Suppressor macrophage treated with lipopolysaccharide for 4 hours (primary cell): ENCODE measurements around the gene CLEC11A.
A peak's percentile ranks its signal among the peaks of the same experiment; 100 is the strongest.

Source experiments
- DNase-seq: peaks from one replicate; pipeline ENCODE4 v3.0.0-alpha.2; 2020

CLEC11A gene, protein sequence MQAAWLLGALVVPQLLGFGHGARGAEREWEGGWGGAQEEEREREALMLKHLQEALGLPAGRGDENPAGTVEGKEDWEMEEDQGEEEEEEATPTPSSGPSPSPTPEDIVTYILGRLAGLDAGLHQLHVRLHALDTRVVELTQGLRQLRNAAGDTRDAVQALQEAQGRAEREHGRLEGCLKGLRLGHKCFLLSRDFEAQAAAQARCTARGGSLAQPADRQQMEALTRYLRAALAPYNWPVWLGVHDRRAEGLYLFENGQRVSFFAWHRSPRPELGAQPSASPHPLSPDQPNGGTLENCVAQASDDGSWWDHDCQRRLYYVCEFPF

DNA sequence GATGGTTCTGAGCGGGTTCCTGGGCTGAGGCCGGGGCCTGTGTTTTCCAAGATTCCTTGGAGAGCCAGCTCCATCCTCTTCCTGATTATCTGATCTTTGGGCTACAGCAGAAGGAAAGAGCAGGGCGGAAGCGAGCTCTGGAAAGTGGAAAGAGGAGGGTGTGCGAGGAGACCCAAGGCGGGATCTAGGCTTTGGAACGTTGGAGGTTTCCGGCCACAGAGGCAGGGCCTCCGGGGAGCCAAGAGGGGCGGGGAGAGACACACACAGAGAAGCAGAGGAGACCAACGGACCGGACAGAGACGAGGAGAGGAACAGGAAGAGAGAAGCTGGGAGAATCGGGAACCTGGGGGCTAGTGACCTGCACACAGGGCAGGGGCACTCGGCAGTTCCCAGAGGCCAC is at the start of gene CLEC11A:
TSS of gene CLEC11A (plus strand) at position 296 of the 400 bp plus-strand sequence. CDS start 162 bp downstream, outside the sequence.
- DNase-seq: peak; percentile 29

DNA sequence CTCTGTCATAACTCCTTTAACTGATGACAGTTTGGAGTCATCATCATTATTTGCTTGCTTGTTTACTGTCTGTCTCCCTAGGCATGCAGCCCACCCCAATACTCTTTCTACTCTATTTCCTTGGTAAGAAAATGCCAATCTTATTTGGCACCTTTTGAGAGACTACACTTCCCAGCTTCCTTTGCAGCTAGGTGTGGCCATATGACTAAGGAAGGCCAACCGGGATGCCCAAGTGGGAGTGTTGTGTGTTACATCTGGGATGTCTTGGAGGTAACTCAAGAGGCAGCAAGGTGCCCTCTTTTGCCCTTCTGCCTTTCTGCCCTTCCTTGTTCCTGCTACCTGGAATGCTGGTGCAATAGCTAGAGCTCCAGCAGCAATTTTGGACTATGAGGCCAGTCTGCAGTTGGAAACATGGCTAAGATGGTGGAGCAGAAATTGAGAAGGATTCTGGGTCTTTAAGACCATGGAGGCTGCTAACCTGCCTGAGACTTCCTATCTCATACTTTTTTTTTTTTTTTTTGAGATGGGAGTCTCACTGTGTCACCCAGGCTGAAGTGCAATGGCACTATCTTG is 46.5 kb upstream of the CLEC11A start:
- no peak for DNase-seq

DNA sequence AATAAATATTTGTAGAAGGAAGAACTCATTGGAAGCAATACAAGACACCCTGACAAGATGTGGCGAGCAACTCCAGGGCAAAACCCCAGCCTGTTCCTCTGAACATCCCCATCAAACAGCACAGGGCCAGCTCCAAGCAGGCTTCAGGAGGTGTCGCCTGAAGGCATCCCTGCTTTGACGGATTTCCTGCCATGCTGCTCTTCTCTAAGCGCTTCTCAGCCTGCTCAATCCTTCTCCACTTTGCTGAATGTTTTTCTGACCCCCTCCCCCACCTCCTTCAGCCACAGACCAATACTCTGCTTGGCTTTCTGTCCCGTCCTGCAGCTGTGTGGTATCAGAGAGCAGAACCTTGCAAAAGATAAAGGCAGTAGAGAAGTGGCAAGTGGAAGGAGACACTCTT is 45.5 kb upstream of the CLEC11A start:
- DNase-seq: no peak

DNA sequence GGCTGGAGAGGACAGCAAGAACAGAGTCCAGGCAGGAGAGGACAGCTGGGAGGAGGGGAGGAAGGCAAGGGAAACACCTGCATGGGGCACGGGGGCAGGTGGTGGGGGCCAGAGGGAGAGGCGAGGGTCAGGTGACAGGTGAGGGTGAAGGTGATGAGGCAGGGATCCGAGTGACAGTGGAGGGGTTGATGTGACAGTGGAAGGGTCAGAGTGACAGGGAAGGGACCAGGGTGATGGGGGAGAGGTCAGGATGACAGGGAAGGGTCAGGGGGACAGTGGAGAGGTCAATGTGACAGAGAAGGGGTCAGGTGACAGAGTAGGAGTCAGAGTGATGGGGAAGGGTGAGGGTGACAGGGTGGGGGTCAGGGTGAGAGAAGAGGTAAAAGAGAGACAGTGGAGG is 44.8 kb upstream of the CLEC11A start:
- DNase-seq: no peak

DNA sequence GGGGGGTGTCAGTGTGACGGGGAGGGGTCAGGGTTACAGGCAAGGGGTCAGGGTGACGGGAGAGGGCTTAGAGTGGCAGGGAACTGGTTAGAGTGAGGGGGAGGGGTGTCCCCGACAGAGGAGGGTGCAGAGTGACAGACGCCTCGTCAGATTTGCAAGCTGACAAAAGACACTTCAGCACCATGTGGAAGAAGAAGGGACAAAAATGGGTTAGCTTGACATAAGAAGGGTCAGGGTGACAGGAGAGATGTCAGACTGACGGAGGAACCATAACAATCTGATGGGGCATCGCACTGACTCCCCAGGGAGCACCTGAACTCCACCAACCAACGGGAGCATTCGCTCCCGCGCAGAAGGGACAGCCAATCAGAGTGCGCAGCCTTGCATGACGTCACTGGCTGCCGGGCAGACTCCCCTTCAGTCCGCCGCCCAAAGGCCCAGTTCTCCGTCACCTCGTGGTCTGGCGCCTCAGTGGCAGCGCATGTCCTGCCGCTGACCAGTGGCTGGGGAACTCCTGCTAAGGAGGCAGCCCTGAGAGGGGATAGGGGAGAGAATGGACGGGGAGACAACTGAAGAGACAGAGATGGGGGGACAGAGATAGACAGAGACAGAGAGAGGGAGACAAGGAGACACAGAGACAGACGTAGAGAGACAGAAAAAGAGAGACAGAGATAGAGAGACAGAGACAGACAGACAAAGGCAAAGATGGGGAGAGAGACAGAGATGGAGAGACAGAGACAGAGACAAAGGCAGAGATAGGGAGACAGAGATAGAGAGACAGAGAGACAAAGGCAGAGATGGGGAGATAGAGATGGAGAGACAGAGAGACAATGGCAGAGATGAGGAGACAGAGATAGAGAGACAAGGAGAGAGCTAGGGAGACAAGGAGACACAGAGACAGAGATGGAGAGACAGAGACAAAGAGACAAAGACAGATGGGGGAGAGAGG is 43.7 kb upstream of the CLEC11A start:
- DNase-seq: peak; percentile 80

DNA sequence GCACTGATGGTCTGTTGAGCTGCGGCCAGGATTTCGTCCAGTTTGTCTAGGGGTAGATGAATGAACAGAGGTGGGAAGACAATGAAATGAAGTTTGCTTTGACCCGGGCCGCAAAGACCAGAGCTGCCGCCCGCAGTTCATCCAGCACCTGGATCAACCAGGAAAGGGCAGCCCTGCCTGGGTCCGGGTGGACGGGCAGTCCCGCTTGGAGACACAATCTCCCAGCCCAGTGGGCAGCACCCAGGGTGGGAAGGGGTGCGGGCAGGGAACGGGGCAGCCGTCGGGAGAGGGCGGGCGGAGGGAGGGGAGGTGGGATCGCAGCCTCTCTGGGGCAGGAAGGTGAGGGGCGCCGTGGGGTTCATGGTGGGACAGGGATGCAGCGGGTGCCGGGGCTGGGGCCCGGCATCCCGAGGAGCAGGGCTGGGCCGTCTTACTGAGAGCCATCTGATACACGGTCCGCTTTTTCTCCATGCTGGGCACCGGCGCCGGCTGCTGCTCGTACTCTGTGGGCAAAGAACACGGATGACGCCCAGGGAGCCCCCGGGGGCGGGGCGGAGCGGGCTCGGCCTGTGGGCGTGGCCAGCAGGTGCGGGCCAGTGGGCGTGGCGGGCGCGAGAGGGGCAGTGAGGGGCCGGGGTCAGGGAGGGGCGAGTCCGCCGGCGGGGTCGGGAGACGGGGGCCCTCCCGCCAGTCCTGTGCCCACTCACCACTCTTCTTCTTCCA is 36.7 kb upstream of the CLEC11A start:
- DNase-seq: no peak

DNA sequence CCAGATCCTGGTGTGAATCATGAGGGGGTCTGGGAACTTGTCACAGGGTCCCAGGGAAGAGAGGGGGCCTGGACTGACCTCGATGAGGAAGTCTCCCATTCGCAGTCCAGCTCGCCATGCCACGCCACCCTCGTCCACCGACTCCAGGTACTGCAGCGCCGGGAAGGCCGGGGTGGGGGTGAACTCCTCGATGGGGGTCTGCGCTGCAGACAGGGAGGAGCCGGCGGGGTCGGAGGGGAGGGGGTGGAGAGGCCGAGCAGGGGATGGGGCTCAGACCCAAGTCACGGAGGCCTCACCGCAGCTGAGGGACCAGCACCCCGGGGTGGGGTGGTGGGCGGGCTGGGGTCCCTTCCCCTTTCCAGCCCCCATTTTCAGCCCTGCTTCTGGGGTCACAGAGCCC is 34.4 kb upstream of the CLEC11A start:
- no peak for DNase-seq

DNA sequence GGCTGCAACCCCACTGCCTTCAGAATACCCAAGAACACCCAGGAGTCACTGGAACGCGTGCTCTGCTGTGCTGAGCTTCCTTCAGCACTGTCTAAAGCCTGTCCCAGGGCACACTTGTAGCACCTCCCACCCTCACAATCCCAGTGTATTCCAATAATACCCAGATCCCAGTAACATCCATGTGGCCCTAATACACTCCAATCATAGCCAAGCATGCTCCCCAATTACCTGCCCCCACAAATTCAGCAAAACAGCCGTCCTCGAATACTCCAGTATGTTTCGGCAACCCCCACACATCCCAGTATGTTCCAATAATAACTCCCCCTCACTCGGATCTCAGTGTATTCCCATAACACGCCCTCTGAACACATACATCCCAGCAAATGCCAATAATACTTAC is 32.7 kb upstream of the CLEC11A start:
- DNase-seq: no peak

DNA sequence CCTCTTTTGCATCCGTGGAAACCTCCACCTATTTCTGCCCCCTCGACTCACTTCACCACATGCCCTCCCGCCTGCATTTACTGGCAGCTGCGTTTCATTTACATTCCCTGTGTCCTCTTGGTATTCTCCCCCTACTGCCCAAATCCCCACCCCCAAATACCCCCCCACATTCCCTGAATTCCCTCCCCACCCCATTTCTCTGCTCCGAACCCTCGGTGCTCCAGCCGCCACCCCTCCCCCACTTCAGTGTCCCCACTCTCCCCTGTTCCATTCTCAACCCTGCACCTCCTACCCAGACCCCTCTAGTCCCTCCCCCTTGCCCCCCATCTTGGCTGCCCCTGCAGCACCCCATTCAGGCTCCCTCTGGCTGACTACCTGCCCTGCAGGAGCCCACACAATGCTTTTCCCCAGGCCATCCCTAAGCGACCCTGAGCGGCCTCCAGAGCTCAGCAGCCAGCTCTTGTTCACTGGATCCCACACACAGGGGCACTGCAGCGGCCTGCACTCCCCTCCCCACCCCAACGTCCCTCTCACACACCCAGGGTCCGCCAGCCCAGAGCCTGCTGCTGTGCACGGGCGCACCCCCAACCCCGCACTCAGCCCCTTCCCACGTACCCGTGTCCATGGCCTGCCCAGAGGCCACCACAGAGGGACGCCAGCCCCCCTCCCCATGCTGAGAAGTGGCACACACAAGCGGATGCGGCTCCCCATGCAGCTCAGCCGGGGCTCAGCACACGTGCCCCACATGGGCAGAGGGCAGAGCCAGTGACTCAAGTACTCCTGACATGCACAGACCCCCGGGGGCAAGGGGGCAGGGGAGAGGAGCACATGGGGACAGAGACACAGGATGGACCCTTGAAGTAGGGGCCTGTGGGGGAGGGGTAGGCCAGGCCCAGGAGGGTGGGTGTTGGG is 29.8 kb upstream of the CLEC11A start:
- DNase-seq: no peak

DNA sequence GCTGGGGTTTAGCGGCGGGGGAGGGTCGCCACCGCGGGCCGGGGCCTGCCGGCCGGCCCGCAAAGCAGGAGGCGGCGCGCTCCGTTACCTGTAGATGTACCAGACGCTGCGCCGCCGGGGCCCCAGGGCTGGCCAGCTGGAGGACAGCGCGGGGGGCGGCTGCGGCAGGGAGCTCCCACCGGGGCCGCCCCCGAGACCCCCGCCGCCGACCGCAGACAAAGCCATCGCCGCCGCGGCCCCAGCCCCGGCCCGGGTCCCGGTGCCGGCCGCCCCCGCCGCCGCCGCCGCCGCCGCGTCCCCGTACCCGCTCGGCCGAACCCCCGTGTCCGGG is 28.4 kb upstream of the CLEC11A start:
- DNase-seq: no peak

DNA sequence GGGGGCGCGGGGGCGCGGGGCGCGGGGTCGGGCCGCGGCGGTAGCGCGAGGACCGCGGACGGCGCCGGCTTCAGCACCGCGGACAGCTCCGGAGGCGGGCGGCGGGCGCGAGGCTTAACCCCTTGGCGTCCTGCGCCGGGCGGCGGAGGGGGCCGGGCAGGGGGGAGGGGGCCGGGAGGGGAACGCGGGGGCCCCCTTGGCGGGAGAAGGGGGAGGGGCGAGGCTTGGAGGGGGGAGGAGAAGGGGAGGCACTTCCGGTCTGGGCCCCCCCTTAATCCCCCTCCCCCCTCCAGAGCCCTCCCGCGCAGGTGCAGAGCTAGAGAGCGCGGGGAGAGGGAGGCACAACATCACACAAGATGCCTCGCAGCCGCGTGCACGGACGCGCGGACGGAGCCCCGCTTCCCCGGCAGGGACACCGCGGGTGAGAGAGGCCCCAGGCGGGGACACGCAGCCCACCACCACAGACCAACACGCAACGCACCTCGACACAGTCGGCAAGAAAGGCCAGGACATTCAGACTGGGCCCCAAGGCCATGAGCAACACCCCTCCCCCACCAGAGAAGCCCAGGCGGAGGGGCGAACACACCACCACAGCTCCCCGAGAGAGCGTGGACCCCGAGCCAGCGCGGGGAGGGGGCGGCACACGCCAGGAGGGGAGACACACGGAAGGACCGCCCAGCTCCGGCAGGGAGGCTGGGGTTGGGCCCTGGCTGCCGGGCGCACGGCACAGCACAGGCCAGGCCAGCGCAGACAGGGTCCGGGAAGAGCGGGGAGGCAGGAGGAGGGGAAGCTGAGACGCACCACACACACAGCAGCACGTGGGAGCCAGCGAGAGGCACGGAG is 27.7 kb upstream of the CLEC11A start:
- DNase-seq: peak; percentile 16

DNA sequence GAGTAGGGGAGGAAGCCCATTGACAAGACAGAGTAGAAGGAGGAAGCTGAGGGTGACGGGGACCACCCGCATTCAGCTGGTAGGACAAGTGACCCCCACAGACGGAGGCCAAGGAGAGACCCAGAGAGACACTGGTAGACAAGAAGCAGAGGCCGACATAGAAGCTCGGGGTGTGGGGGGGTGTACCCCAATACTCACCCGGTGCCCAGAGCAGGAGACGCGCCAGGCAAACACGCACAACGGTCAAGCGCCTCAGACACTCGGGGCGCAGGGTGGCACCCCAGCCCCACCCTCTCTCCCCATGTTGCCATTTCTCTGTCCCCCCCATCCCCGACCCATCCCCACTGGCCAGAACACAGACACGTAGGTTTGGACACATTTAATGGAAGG is 27.1 kb upstream of the CLEC11A start:
- DNase-seq: no peak

DNA sequence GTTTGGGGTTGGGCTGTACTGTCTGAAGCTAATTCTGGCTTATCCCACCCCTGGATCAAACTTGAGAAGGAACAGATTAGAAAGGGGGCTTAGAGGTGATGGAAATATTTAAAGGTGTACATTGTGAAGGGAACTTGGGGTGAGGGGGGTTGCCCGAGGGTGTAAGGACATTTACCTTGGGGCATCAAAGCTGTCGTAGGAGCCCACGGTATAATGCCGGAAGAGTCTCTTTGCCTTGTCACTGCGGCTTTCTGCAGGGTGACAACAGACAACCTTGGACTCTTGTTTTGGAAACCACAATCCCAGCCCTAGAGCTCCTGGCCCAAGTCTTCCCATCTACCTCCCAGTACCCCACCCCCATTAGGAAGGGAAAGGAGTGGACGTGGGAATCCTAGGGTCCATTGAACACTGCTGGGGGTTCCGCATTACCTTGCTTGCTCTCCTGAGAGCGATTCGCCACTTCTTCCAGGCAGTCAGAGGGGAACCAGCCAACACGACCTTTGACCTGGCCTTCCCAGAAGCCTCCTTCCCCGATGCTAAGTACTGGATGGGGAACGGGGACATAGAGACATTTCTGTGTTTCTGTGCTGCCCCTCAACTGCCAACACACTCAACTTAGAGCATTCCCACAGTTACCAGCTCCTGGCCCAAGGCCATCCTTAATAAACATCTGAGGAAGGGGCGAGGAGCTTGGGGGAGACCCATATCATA is 25.6 kb upstream of the CLEC11A start:
- no peak for DNase-seq

DNA sequence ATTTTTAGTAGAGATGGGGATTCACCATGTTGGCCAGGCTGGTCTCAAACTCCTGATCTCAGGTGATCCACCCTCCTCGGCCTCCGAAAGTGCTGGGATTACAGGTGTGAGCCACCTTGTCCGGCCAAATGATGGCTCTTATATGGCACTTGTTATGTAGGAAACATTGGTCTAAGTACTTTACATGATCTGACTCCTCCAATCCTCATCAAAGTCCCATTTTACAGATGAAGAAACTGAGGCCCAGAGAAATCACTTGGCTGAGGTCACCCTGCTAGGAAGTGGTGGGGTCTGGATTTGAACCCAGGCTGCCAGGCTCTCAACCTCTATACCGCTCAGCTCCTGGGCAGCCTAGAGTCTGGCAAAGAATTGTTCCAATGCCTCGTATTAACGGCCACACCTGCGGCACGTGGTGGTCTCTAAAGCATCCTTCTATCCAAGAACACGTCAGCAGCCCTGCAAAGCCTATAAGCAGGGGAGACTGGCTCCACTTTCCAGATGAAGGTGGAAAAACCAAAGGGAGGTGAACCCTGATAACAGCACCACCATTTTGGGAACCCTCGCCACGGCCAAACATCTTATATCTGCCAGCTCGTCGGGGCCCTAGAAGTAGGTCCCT is 21.7 kb upstream of the CLEC11A start:
- DNase-seq: no peak

DNA sequence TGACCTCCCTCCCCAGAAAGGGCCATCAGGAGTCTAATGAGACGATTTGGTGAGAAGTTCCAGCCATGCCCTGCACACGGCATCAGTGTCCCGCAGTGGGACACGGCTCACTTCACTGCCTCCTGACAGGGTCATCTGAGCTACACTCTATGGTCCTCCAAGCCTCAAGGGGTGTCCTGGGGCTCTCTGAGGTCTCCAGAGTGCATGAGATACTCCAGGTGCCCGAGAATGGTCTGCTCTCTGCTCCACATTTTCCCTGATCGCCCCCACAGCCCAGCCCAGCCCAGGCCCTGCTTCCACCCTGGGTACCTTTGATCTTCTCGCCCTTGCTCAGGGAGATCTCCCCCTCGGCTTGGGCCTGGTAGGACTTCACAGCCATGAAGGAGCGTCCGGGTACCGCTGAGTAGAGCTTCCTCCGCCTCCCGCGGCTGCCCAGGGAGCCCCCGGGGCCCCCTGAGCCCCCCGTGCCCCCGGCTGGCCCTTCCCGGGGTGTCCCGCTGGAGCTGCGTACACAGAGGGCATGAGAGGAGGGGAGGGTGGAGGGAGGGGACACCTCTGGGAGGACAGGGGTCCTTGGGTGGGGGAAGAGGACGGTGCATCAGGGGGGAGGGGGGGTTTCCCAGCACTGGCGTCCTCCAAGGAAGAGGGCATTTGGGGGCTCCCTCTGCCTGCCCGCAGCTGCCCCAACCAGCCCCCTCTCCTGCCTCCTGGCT is 20.9 kb upstream of the CLEC11A start:
- DNase-seq: no peak

DNA sequence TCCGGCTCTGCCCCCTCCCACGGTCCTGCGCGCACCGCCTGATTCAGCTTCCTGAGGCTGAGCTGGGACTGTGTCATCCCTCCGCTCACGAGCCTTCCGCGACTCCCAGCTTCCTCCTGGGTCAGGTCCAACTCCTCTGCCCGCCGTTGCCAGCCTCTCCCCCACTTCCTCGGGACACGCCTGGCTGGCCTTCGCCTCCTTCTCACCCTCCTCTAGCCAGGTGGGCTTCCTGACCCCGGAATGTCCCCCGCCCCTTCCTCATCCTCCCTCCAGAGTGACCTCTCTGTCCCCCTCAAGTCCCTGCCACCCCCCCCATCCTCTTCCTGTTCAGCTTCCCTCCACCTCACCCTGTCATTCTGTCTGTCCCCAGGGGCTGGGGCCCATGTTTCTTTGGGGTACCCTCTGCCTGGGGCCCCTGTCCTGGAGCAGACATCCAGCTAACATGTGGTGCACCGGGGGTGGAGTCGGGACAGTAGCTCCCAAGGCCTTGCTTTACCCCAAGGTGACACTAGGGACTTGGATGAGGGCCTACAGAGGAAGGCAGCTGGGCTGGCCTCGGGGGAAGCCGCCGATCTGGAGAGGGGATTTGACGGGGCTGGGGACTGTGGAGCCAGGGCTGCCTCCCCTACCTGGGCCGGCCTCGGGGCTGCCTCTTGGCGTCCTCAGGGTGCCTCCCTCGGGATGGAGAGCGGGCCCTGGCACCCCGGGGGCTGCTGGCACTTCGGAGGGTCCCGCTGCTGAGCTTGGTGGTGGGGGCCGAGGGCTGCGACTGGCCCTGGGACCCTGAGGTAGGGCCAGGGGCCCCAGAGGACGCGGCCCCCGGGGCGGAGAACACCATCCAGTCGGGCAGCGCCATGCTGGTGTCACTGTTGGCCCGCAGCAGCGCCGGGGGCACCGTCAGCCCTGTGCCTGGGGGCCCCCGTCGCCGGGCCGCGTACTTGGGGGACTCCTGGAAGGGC is 20.0 kb upstream of the CLEC11A start:
- DNase-seq: peak; percentile 72

DNA sequence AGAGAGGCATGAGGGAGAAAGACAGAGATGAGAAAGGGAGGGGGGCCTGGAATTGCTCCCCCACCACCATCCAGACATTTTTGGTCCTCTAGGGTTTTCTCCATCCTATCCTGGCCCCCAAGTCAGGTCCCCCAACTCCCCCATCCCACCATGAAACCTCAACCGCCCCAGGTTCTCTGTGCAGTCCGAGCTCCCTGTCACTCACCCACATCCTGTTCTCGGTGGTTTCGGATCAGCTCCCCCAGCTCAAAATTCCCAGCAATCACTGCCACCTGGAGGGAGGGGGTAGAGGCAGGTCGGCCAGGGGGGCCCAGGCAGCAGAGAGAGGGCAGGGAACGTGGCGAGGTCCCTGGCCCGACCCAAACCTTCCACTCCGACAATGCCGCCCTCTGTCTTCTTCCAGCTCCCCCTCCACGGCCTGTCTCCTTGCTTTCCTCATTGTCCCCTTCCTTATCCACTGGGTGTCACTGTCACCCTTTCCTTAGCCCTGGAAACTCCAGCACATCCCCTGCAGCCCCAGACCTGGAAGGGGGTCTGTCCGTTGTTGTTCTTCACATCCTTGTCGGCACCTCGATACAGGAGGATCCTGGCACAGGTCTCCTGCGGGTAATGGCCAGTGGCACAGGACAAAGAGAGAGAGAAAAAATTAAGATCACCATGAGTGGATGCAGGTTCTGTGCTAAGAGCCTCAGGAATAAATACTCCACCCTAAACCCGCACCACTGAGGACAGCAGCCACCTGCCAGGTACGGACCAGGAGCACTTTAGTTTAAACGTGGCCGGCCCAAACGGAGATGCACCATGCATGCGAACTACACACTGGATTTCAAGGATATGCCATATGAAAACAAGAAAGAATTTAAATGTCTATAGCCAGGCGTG is 19.0 kb upstream of the CLEC11A start:
- peak; percentile 12 for DNase-seq
